Coronary artery (tissue), 2 donors: Measurements from ENCODE around the gene UBP1.

ENCODE experiments used
- DNase-seq: peaks from one replicate; pipeline ENCODE4 v3.0.0-alpha.2; 2017; ENCODE audit warnings: low spot score
- H3K27ac ChIP-seq, 2 donors: fragments of 200-600 bp; sonication (generic); one replicate each; pipeline ENCODE4 v1.5.1; 2016 to 2019
- H3K4me3 ChIP-seq: fragments of 200-600 bp; sonication (generic); 2 replicates; pipeline ENCODE4 v1.5.1; 2016; ENCODE audit warnings: mild to moderate bottlenecking, moderate library complexity
- CTCF ChIP-seq: fragments of 200-600 bp; sonication (generic); IDR thresholded peaks from one replicate; pipeline ENCODE4 v1.5.1; 2019; ENCODE audit warnings: antibody characterized with exemption

The UBP1 gene

GRCh38 chr3:33389908-33390307 lies 50.3 kb downstream of the UBP1 start:
- peak overlapping the region in 1 of 2 donors; percentile 10 for H3K27ac ChIP-seq
- no peak for DNase-seq
- no peak overlapping the region for H3K4me3 ChIP-seq
- no peak for TF ChIP-seq CTCF

- no peak for DNase-seq
- H3K27ac ChIP-seq, result no peak overlapping the region
- no peak for TF ChIP-seq CTCF
- no peak overlapping the region for H3K4me3 ChIP-seq
Measured at GRCh38 chr3:33388374-33389100, 51.7 kb downstream of the UBP1 start.

GRCh38 chr3:33386631-33387030 lies 53.6 kb downstream of the UBP1 start:
- no peak for TF ChIP-seq CTCF
- no peak for DNase-seq
- no peak overlapping the region for H3K4me3 ChIP-seq

GRCh38 chr3:33385423-33385822 lies 54.8 kb downstream of the UBP1 start:
- no peak for DNase-seq
- Histone ChIP-seq H3K4me3 (no peak overlapping the region), H3K27ac (no peak overlapping the region)
- no peak for TF ChIP-seq CTCF

More at GRCh38 chr3:33386631-33387030, 53.6 kb downstream of the UBP1 start:
- H3K27ac ChIP-seq, result no peak overlapping the region

- no peak for DNase-seq
- no peak overlapping the region for H3K27ac ChIP-seq
- no peak overlapping the region for H3K4me3 ChIP-seq
- no peak for TF ChIP-seq CTCF
Measured at GRCh38 chr3:33383951-33384350, 56.3 kb downstream of the UBP1 start.

- TF ChIP-seq CTCF, result no peak
- Histone ChIP-seq H3K4me3 (no peak overlapping the region), H3K27ac (no peak overlapping the region)
- DNase-seq, result no peak
Measured at GRCh38 chr3:33380653-33381052, 59.6 kb downstream of the UBP1 start.

GRCh38 chr3:33377931-33378330 lies 62.3 kb downstream of the UBP1 start:
- DNase-seq, result no peak
- TF ChIP-seq CTCF, result no peak
- no peak overlapping the region for H3K27ac ChIP-seq
- H3K4me3 ChIP-seq, result no peak overlapping the region
